ENCODE measurements around the gene DNAJC16. TPM values are rescaled to one million over a fixed set of nuclear protein-coding genes. Genes with fewer than 3 reads are reported as not detected.

DNAJC16 gene
- total RNA-seq, 1 experiment from 2014 or later = 20.7 TPM

GRCh38 chr1:15477646-15478212 lies 48.9 kb upstream of the DNAJC16 start:
- Histone ChIP-seq H3K23me2 (ENCODE audit: insufficient read length, low read depth, low read length, poor library complexity, severe bottlenecking) (no peaks in the 10 kb centered on the region), H3K27me3 (ENCODE audit: insufficient read depth, low read length) (no peaks in the 10 kb centered on the region), H4K91ac (ENCODE audit: insufficient read length, low read depth, low read length) (no peak overlapping the region), H3K9me3 (ENCODE audit: control insufficient read depth, low read depth, low read length) (no peaks in the 10 kb centered on the region), H3K4me1 (ENCODE audit: insufficient read depth, low read length) (no peaks in the 10 kb centered on the region), H3K23ac (ENCODE audit: insufficient read length, low read depth, low read length) (no peak overlapping the region), H3K79me1 (ENCODE audit: insufficient read depth, low read depth, low read length, poor library complexity, severe bottlenecking) (no peaks in the 10 kb centered on the region), H3K14ac (ENCODE audit: insufficient read depth, low read length) (no peak overlapping the region), H4K8ac (replicated peaks; ENCODE audit: insufficient read length, low read depth, low read length) (no peak overlapping the region), H3T11ph (ENCODE audit: low read length) (no peak overlapping the region), H2BK15ac (ENCODE audit: low read depth, low read length) (no peak overlapping the region), H3K27ac (ENCODE audit: insufficient read length, low read depth, low read length) (no peak overlapping the region), H2BK120ac (ENCODE audit: low read depth, low read length, poor library complexity, severe bottlenecking) (no peak overlapping the region), H3K4ac (ENCODE audit: low read depth, low read length) (no peak overlapping the region), H3K56ac (ENCODE audit: insufficient read length, low read depth, low read length) (no peak overlapping the region), H3K9ac (ENCODE audit: extremely low read depth, insufficient read length, low read length) (no peak overlapping the region), H2BK20ac (ENCODE audit: low read depth, low read length, poor library complexity, severe bottlenecking) (no peak overlapping the region), H2BK12ac (ENCODE audit: insufficient read length, low read depth, low read length) (no peak overlapping the region), H2BK5ac (ENCODE audit: insufficient read length, low read length) (no peak overlapping the region), H4K5ac (ENCODE audit: insufficient read length, low read depth, low read length) (no peak overlapping the region), H3K4me2 (ENCODE audit: insufficient read depth, insufficient read length, low read length) (no peak overlapping the region), H3K79me2 (ENCODE audit: insufficient read depth, low read length) (no peaks in the 10 kb centered on the region), H4K20me1 (ENCODE audit: control insufficient read depth, insufficient read depth, insufficient read length) (no peaks in the 10 kb centered on the region), H3K18ac (ENCODE audit: insufficient read length, low read depth, low read length) (no peak overlapping the region), H2AK5ac (ENCODE audit: insufficient read length, low read length) (no peak overlapping the region), H2AFZ (ENCODE audit: low read length) (no peak overlapping the region)
- Mint-ChIP-seq H3K27ac (no peak overlapping the region), H3K9me3 (no peaks in the 10 kb centered on the region), H3K27me3 (ENCODE audit: low read depth) (no peaks in the 10 kb centered on the region; the same call in none of the 2 replicates), H3K4me3 (no peak overlapping the region), H3K36me3 (ENCODE audit: insufficient read depth in 1 of 3, low read depth in 3 of 3) (no peaks in the 10 kb centered on the region), H3K4me1 (peaks cover 0 to 4% of the 10 kb centered on the region in 2 experiments; a peak in 2 of 4 replicates)
- TF ChIP-seq CTCF (conservative IDR thresholded peaks at IDR 0.05) = no peak
- no CpG with 5 or more reads among the region's 5 CpGs for WGBS (ENCODE audit: extremely low coverage, insufficient read length, low lambda C conversion rate)
- DNase-seq = no peak

All from H9 (cell line).